GM12872 (cell line): ENCODE measurements around the gene CD163.

Experiments
- TF ChIP-seq, protein P1 (sequence below): IDR thresholded peaks from 3 replicates; pipeline ENCODE4 v1.5.1; 2011; ENCODE audit warnings: low read depth, mild to moderate bottlenecking, low read length, moderate library complexity; ENCODE audit not compliant: insufficient read depth

CD163 gene

DNA sequence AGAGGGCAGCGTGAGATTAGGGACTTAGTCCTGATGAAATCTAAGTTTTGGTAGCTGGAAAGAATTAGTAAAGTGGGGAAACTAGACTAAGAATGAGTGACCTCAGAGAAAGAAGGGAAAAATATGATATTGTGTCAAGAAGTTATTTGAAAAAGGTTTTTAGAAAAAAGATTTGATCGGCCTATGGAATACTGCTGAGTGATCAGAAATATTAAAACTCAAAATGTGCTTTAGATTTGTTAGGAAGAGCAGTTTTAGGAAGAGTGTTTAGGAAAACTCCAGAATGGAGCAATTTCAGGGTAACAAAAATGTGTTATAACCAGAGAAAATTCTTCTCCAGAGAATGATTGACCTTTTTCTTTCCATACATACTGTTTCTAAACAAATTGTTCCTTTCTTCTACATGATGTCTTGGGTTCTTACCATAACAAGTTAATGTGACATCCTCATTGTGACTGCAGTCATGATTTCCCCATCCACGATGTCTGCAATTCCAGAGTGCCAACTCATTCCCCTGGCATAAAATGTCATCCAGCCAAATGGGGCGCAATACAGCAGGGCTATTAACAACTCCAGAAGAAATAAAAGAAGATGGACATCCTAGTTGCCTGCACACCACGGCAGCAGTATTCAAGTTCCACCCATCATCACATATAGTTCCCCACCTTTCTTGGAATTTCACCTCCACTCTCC, 71.4 kb downstream of the CD163 start:
- TF ChIP-seq, protein P1, sequence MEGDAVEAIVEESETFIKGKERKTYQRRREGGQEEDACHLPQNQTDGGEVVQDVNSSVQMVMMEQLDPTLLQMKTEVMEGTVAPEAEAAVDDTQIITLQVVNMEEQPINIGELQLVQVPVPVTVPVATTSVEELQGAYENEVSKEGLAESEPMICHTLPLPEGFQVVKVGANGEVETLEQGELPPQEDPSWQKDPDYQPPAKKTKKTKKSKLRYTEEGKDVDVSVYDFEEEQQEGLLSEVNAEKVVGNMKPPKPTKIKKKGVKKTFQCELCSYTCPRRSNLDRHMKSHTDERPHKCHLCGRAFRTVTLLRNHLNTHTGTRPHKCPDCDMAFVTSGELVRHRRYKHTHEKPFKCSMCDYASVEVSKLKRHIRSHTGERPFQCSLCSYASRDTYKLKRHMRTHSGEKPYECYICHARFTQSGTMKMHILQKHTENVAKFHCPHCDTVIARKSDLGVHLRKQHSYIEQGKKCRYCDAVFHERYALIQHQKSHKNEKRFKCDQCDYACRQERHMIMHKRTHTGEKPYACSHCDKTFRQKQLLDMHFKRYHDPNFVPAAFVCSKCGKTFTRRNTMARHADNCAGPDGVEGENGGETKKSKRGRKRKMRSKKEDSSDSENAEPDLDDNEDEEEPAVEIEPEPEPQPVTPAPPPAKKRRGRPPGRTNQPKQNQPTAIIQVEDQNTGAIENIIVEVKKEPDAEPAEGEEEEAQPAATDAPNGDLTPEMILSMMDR, result no peak
